Esophagus squamous epithelium (tissue), 4 donors: Measurements from ENCODE around the gene TUBB1.

Experiments
- CTCF ChIP-seq, 6 experiments: fragments of 450-650 bp in 4 of 6; fragments of 200-600 bp in 2 of 6; sonication (generic) in 2 of 6; IDR thresholded peaks; one replicate each; pipeline ENCODE4 v1.5.1; 2016 to 2019; ENCODE audit warnings: antibody characterized with exemption in 6 of 6, mild to moderate bottlenecking in 4 of 6, moderate library complexity in 4 of 6
- POLR2A ChIP-seq, 4 donors: fragments of 450-650 bp; IDR thresholded peaks; one replicate each; pipeline ENCODE4 v1.6.1; 2017; ENCODE audit warnings: antibody characterized with exemption in 4 of 4, mild to moderate bottlenecking in 4 of 4, moderate library complexity in 3 of 4

GRCh38 chr20:59006864-59007664 is 12.2 kb upstream of the TUBB1 start, which contains the start of gene CTSZ:
- no peak for TF ChIP-seq CTCF (IDR thresholded peaks at IDR 0.05)
- TF ChIP-seq POLR2A (IDR thresholded peaks at IDR 0.05), result peak in 2 of 4 donors; percentile 49 to 57
